Hematopoietic multipotent progenitor cell treated with erythropoietin and hydrocortisone succinate and interleukin-3 and kit ligand, for 17 days (in vitro differentiated cells): Measurements from ENCODE around the gene SKA1.
"Not testable (repeated sequence)": the region's sequence is repeated elsewhere in the genome, so short reads cannot be mapped to it uniquely, and the experiment has no call there.

ENCODE experiments used
- DNase-seq: peaks from one replicate; pipeline ENCODE4 v3.0.0-alpha.2; 2015; ENCODE audit warnings: low spot score

Gene SKA1

GRCh38 chr18:50429207-50429948 is 54.5 kb downstream of the SKA1 start:
- peak; percentile 29 for DNase-seq

- no peak for DNase-seq
These were observed 58.1 kb downstream of the SKA1 start for GRCh38 chr18:50432915-50433314.

- DNase-seq: not testable (repeated sequence)
These were observed 61.9 kb downstream of the SKA1 start for GRCh38 chr18:50436742-50437141.

- no peak for DNase-seq
These were observed 64.7 kb downstream of the SKA1 start for GRCh38 chr18:50439460-50440015.

- DNase-seq: no peak
These were observed 66.2 kb downstream of the SKA1 start for GRCh38 chr18:50441016-50441415.

GRCh38 chr18:50441501-50441900 is 66.7 kb downstream of the SKA1 start:
- DNase-seq: no peak
